ENCODE measurements around the gene TSPAN18.

The TSPAN18 gene

DNA sequence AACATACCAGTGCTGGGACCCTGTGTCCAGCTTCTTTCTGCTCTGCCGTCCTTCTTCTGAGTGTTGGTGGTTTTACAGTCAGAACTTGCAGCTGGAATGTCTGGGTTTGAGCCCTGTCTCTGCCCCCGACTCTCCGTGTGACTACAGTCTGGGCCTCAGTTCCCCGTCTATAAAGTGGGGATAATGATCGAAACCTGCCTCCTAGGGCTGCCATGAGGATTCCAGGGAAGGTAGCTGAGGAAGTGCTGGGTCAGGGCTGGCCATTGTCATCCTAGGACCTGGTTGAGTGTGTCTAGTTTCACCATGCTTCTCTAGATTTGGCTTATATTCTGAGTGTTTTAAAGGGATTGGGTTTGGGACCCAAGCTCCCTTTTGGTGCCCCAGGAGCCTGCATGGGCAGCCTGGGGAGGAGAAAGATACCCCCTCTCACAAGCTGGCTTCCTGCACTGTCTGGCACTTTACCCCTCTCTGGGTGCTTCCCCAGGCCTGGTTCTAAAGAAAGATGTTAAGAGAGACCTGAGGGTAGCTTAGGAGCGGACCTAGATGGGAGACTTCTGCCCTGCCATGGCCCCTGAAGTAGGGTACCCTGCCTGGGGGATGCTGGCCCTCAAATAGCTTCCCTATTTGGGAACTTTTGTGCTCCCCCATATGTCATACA lies 49.9 kb downstream of the TSPAN18 start:
- TF ChIP-seq, protein P1, sequence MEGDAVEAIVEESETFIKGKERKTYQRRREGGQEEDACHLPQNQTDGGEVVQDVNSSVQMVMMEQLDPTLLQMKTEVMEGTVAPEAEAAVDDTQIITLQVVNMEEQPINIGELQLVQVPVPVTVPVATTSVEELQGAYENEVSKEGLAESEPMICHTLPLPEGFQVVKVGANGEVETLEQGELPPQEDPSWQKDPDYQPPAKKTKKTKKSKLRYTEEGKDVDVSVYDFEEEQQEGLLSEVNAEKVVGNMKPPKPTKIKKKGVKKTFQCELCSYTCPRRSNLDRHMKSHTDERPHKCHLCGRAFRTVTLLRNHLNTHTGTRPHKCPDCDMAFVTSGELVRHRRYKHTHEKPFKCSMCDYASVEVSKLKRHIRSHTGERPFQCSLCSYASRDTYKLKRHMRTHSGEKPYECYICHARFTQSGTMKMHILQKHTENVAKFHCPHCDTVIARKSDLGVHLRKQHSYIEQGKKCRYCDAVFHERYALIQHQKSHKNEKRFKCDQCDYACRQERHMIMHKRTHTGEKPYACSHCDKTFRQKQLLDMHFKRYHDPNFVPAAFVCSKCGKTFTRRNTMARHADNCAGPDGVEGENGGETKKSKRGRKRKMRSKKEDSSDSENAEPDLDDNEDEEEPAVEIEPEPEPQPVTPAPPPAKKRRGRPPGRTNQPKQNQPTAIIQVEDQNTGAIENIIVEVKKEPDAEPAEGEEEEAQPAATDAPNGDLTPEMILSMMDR (IDR thresholded peaks at IDR 0.05), result no peak

DNA sequence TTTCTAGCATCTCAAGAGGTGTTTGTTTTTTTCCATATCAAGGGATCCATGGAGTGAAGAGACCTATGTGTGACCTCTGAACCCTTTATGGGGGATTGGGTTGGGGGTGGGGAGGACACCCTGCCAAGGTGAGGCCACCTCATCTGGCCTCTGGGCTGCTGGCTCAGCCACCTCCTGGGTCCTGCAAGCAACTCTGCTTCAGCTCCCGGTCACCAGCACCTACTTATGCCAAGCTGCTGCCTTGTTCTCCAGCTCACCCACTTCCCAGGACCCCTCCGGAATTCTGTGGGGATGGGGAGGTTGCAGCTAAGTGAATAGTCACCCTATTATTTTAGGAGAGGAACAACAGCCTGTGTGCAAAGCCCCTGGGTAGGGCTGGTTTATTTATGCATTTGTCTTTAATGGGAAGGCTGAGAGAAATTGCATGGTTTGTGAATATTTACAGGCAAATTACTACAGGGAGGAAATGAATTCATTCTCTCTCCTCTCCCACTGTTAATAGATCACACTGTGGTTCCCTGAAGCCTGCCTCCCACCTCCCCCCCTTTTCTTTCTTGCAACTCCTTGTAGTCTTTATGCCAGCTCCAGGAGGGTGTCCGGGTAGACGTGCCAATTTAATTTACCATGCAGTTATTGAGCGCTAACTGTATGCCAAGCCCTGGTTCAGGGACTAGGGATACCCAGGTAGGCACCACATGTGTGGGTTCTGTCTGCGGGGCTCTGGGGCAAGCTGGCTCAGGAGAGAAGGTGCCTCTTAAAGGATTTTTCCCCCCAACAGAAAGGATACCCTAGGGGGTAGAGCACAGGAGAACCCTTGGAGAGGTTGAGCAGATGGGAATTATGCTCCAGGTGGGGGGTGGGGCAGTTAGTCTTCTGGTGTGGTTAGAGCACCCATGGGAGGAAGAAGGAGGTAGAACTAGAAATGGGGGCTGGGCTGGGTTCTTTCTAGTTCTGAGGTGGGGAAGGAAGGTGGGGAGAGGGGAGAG lies 50.7 kb downstream of the TSPAN18 start:
- TF ChIP-seq, protein P1 (IDR thresholded peaks at IDR 0.05), result no peak

DNA sequence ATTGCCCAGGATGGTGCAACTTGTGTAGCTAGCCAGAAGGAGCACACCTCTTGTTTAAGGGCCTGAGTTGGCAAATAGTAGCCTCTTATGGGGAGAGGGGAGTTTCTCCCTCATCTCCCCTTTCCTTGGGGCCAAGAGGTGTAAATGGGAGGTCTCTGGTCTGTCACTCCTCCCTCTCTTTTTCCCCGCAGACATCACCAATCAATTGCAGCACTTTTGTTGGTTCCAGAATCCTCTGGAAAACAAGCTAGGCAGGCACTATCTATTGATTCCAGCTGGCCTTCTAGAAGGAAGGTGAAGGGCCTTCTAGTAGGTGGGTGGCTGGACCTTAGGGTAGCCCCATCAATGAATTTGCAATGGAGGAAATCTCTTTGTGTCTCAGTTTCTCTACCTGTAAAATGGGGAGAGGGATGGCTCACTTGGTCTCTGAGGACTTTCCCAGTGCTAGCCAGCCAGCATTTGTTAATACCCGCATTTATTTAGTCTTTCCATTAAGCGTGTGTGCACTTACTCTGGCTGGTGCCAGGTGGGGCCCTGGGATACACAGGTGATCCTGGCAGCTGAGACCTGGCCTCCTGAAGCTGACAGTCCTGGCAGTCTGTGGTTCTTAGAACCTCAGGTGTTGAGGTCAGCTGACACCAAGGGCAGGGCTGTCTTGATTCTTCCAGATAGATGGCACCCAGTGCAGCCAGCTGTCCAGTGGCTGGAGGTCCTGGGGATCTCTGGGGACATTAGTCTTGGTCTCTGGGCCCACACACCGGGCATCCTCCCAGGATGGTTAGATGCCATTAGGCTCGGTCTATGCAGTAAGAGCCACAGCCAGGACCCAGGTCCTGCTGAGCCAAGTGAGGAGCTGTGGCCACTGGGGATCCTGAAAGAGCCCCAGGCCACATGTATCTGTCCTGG lies 51.7 kb downstream of the TSPAN18 start:
- TF ChIP-seq, protein P1 (IDR thresholded peaks at IDR 0.05), result no peak

DNA sequence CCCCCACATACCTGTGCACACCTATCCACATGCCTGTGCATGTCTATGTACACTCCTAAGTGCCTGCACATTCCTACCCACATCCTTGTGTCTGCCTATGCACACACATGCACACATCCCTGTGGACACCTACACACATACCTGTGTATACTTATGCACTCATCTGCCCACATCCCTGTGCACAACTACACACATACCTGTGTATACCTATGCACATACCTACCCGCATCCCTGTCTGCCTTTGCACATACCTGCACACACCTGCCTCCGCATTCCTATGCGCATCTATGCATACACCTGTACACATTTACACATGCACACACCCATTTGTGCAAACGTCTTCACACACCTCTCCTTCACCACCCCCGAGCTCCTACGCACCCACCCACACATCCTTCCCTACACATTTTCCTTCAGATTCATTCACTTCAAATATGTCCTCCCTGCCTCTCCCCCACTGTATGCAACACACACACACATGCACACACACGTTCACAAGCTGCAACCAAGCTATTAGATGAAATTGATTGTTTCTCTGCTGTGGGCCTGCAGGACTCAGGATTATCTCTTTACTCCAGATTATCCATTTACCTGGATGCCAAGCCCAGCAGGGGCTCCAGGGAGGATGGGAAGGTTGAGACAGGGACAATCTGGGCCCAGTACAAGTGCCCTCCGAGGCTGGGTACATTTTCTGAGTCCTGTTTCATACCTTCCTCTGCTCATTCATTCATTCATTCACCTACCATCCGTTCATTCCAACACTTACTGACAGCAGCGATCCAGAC lies 53.2 kb downstream of the TSPAN18 start:
- TF ChIP-seq, protein P1 (IDR thresholded peaks at IDR 0.05), result no peak

DNA sequence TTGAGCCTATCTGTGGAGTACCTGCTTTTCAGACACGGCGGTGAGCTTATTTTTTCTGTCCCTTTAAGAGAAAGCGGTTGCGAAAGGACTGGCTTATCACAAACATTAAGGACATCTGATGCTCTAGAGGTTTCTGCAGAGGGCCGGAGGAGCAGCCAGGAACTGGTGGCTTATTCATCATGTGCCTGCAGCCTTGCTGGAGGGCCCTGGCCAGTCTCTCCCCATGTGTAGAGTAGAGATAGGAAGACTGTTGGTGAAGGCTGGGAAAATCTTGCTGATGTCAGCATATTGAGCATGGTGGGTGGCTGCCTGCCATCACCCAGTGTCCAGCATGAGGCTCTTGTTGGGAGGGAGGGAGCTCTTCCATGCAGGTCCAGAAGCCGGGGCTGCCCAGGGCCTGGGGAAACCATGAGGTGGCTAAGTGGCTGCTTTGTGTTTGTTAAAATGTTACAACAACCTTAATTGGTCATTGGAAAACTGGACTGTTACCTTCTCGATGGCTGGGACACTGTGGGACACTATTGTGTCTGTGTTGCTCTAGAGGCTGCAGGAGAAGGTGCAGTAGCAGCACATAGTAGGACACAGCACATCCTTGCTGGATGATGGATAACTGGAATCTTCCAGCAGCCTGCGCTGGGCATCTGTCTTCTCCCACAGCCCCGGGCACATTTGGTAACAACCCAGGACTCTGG lies 54.3 kb downstream of the TSPAN18 start:
- TF ChIP-seq, protein P1 (IDR thresholded peaks at IDR 0.05), result no peak

DNA sequence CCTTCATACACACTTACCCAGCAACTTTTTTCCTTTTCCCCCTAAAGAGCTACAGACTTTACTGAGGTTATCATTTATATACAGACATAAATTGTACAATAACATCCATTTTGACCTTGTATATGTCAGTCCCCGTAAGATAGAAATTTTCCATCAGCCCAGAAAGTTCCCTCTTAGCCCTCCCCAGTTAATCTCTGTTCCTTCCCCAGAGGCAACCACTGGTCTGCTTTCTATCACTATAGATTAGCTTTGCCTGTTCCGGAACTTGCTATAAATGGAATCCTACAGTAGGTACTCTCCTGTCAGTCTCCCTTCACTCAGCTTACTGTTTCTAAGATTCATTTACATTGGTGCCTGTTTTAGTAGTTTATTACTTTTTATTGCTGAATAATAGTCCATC lies 54.9 kb downstream of the TSPAN18 start:
- TF ChIP-seq, protein P1 (IDR thresholded peaks at IDR 0.05), result no peak
